Suprapubic skin (tissue), 3 donors: Measurements from ENCODE around the gene DSCAML1.

Experiments used
- CTCF ChIP-seq, 2 donors: fragments of 200-600 bp in 1 of 2; fragments of 450-650 bp in 1 of 2; sonication (generic) in 1 of 2; IDR thresholded peaks; one replicate each; pipeline ENCODE4 v1.5.1; 2016 to 2019; ENCODE audit warnings: antibody characterized with exemption in 2 of 2, mild to moderate bottlenecking in 1 of 2, moderate library complexity in 1 of 2
- POLR2A ChIP-seq, 2 donors: fragments of 450-650 bp; IDR thresholded peaks; one replicate each; pipeline ENCODE4 v1.6.1; 2017; ENCODE audit warnings: antibody characterized with exemption in 2 of 2, mild to moderate bottlenecking in 2 of 2, moderate library complexity in 2 of 2

GRCh38 chr11:117830072-117830471, 33.1 kb upstream of the DSCAML1 start:
- no peak for TF ChIP-seq POLR2A (IDR thresholded peaks at IDR 0.05)
- TF ChIP-seq CTCF (IDR thresholded peaks at IDR 0.05), result no peak
